HG03520 (cell line): ENCODE results near the gene LYAR.

ENCODE experiments used
- ATAC-seq: cut with Tn5 transposase; IDR thresholded peaks from one replicate; pipeline ENCODE4 v1.9.1; 2021; ENCODE audit warnings: mild to moderate bottlenecking, moderate library complexity; ENCODE audit not compliant: unreplicated experiment

Gene LYAR

GRCh38 chr4:4225915-4226605 lies 63.9 kb downstream of the LYAR start:
- ATAC-seq: no peak
